Stimulated activated CD4-positive, alpha-beta T cell treated with anti-CD3 and anti-CD28 coated beads, Interleukin-12 subunit alpha, Interleukin-12 subunit beta, amount 100 ng/mL, for 48 hours (primary cell): ENCODE data around the gene ZFHX3.

Experiments
- DNase-seq, 3 donors: peaks; one replicate each; pipeline ENCODE4 v3.0.0-alpha.2; 2020; ENCODE audit warnings: low read depth in 2 of 3, low spot score in 1 of 3

The ZFHX3 gene

DNA sequence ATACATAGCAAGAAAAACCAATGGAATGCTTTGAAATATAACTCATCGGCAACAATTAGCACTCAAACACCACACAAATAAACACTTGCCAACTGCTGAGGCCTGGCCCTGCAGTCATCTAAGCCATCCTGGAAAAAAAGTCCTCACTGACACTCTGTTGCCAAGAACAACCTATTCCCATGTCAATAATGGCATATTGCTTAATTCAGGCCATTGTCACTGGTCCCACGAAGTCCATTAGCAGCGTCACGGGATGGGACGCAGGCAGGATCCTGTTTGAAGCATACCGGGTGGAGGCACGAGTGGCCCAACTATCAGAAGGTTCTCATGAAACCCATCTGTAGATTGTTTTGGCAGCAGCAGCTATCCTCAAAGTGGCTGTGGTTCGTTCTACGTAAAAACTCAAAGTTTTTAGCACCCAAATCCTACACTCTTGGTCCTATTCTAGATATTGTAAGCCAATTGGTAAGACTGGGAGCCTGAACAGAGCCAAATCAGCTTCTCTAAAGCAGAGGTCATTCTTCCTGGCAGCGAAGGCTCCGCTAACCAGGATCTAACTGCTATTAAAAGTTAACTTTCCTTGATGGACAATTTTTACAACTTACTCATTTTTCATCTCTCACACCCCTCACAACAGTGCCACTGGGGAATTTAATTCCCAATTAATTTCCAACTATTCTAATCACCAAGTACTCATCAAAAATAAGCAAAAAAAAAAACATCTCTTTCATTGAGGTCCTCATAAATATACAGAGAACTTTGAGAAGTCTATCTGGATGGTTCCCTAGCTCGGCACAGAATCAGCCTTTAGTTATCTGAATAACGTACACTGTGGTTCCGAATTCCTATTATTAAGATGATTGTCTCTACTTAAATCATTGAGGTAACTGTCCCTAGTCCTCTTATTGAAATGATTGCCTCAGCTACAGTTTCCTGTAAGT, 91.5 kb downstream of the ZFHX3 start:
- DNase-seq: no peak

DNA sequence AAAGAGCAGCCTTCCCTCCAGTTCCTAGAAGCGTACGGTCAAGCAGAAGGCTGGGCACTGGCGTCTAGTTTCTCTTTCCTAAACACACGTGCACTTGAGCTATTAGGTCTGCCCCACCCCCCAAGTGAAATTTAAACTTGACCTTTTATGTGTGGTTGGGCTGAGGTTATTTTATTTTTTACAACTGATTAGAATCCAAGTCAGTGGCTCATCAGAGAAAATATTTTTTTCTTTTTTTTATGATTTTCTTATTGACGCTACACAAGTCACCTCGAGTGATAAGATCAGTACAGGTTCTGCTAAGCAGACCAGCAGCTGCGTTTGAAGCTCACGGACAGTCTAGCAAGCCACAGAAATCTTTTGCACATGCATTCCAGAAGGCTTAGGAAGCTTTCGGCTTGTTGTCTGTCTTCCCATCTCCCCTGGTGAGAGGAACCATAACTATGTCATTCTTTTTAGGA, 95.1 kb downstream of the ZFHX3 start:
- no peak for DNase-seq

DNA sequence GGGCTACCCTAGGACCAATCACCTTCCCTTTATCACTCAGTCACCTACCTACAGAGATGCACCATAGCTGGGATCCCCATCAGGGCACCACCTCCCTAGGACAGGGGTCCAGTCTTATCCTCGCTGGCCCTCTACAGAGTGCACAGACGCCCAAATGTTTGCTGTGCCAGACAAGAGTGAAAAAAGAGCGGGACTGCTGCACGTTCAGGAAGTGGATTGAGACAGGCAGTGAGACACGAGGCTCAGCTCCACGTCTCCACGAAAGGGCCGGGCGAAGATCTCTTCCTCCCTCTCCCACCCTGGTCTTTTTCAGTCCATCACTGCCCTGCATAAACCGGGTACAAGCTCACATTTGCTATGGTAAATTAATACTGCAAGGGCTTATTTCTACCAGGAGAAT, 95.5 kb downstream of the ZFHX3 start:
- no peak for DNase-seq

DNA sequence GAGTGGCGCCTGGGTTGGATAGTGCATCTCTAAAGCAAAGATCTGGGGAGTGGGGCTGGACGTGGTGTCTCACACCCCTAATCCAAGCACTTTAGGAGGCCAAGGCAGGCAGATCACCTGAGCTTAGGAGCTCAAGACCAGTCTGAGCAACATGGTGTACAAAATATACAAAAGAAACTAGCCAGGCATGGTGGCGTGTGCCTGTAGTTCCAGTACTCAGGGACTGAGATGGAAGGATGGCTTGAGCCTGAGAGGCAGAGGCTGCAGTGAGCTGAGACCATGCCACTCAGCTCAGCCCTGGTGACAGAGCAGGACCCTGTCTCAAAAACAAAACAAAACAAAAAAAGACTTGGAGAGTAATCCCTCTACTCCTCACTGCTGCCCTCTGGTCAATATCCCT, 96.0 kb downstream of the ZFHX3 start:
- no peak for DNase-seq

DNA sequence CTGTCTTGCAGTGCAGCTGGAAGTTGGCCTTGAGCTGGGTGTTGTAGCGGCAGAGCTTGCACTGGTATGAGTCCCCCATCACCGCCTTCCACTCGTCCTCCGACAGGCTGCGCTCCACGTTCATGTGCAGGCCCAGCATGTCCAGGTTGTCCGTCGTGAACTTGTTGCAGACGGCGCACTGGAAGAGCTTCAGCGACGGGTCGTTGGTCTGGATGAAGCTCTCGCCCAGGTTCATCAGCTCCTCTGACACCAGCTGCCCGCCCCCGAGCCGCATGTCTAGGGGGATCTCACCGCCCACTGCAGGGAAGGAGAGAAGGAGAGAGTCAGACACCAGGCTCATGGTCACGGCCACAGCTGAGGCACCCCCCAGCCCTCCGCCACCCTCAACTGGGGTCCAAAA, 97.3 kb downstream of the ZFHX3 start:
- no peak for DNase-seq

DNA sequence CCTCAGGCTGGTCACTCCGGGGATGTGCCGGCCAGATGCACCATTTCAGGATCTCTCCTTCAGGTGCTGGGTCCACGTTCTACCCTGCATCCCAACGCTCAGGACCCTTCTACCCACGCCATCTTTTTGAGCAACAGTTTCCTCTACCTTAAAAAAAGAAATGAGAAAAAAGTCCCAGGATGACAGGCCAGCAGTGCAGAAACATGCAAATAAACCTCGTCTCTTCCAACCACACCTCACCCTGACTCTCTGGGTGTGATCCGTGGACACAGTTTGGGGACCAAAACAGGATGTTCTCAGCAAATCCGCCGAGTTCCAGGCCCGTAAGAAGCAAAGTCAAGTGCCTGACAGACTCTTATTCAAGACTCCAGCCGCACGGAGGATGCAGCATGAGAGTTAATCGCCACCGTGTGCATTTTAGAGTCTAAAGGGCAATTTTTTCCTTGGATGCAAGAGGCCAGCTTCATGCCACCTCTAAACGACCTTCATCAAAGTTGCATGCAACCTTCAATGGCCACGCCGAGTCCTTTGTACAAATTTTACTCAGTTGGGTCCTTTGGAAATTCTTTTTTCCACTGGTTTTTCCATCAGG, 99.6 kb downstream of the ZFHX3 start:
- no peak for DNase-seq

DNA sequence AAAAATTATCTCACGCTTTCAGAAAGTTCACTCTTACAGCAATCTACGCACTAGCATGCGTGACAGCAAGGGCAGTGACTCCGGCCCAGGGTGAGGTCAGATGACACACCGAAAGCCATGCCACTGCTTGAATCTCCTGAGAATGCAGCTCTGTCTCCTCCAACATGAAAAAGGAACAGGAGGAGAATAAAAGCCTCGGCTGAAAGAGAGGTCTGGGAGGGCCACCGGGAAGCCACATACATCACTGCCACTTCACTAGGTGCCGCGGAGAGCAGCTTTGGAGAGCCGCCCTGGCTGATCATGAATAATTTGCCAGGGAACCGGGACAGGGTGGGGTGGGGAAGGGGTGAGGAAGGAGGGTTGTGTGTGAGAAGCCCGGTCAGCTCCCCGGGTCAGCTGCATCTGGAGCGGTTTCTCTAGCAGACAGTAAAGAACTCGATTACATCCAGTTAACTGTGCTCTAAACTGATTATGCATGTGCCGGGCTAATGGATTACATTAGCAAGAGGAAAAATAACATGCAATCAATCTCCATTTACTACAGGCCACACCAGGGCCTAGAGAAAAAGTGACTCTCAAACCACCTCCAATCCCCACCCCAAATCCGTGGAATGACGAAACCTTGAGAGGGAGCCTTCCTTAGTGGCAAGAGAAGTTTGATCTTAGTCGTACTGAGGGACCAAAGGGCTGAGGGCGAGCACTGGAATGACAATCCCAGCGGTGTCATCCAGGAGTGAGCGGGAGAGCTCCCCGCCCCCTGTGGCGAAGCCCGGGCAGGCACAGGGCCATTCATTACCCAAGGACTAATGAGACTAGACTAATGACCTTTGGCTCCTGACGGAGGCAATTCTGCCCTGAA, 100.3 kb downstream of the ZFHX3 start:
- DNase-seq: no peak

DNA sequence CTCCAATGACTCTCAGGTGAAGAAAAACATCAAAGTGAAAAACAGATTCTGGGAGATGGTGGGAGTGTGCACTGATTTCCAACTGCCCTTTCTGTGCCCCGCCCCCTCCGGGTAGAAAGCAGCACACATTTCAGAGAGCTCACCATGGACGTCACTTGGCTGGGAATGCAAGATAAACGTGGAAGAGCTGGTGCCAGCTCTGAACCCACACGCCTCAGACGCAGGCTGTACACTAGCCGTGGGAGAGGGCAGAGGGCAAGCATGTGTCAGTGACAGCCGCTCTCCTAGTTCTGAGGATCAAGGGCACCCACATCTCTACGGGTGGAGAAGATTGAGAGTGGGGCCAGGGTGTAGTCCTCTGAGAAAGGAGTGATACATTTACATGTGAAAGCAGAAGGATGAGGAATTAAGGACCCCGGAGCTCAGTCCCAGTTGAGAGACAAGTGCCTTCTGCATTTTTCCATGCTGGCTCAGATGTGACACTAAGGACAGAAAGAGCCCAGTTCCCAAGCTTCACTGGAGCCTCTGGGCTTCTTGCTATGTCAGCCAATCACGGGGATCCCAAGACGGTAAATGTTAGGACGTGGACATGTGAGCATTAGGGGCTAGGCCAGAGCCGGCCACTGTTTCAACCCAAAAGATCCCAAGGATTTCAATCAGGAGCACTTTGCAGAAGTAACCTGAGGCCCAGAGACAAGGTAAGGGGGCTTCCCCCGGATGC, 101.3 kb downstream of the ZFHX3 start:
- DNase-seq: no peak

DNA sequence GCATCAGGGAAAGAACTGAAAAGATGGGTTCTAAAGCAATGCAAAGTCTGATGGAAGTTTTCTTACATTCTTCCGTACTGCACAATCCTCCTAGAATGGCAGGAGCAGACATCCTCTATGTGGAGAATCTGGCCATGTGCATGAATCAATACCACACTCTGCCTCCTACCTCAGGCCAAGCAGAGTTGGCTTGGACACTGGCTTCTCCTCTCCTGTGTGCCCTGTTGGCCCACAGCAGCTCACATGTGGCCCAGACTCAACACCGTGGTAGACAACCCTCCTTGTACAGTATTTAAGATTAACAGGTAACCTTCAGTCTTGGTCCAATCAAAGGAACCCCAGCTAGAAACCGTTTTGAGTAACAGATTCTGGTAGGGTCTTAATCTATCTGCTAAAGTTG, 101.9 kb downstream of the ZFHX3 start:
- no peak for DNase-seq

DNA sequence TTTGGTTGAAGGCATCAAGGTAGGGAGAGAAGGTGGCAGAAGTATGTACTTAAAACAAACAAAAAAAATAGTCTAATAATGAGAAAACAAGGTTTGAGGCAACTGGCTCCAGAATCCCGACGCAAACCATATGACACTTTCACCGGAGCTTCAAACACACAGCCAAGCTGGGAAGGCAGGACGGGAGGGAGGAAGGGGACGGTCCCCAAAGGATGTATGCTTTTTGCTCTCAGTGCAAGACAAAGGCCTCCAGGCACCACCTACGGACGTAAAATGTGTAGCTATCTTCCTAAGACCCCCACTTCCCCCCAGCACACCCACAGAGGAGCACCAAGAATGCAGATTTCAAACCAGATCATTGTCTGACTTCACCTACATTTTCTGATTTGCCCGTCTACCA, 102.3 kb downstream of the ZFHX3 start:
- no peak for DNase-seq

DNA sequence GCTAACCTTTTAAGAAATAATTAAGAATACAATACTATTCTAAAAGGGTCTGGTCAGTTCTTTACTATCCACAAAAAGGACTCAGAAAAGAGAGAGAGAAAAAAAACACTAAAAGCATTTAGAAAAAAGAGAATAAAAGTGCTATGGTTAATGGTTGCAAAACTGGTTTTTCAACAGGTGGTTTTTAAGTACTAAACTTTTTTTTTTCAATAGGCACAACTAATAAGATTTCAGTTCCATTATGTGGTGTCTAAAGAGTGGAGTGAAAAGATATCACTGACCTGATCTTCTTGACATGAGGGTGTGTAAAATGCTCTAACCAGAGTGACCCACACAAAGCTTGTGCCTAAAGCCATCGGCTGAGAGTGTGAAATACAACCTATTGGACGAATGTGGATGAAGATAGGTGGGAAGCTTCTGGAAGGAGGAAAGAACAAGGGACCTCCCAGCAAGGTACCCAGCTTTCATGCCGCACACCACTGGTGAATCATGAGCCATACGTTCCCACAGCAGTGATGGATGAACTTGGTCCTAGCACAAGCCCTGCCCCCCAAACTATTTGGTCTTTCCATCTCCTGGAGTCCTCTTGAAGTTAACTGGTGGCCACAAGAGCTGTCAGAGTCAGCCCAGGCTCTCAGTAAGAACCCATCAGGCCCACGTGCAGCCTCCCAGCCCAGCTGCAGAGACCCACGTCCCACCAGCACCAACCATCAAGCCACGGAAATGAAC, 103.0 kb downstream of the ZFHX3 start:
- DNase-seq: no peak

DNA sequence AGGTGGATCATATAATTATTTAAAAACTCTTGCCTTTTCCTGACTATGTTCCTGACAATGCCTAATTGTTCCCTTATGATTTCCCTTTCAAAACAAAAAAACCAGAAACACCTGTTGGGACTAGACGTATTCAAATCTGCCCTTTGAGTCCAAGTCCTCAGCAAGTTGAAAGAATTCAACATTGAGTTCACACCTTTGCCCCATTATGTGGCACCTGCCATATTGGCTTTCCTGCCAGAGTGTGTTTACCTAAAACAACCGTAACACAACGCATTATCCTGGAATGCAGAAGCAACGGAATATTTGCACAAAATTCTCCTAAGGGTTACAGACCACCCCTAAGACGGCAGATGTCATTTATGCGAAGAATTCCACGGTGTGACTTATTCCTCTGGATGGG, 105.9 kb downstream of the ZFHX3 start:
- no peak for DNase-seq

DNA sequence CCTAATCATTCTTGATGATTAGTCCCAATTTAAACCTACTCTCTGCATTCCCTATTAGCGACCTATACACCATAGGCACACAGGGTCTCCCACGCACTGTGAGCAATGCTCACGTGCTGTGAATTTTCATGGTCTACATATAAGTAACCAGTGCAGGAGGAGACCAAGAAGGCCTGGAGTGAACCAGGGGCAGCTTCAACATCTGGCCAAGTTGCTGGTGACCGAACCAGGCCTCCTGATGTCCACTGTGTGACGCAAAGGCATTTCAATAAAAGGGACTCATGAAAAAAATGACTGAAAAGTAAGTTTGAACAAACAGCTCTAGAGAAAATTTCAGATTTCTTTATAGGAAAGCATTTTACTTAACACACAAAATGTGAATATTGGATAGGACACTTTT, 107.0 kb downstream of the ZFHX3 start:
- DNase-seq: no peak

DNA sequence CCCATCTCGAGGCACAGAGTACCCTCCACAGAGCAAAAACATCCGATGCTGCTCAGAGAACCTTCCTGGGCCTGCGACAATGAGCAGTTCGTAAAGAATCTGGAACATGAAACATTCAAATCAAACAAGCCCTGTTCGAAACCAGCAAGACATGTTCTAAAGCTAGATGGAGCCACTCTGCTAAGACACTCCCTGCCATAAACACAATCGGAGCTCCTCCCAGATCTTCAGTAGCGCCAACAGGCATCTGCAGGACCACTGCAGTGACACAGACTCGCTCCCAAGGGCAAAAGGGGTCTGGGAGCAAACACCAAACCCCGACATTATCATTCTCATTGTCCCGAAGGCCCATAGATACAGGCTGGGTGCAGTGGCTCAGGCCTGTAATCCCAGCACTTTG, 108.7 kb downstream of the ZFHX3 start:
- no peak for DNase-seq

DNA sequence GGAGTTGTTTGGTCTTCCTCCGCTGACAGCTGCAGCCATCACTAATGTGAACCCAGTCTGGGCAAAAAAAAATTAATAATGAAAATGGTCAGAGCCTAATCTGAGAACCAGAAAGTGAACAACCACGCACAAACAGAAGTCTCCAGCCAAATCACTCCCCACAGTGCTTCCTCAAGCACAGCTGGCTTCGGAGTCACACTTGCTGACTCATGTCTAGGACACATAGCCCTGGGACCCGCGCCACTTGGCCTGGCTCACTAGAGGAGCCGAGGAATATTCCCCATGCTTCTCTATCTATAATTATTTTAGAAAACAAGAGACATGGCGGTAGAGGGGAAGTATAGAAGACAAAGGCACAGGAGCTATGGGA, 109.1 kb downstream of the ZFHX3 start:
- DNase-seq: no peak

DNA sequence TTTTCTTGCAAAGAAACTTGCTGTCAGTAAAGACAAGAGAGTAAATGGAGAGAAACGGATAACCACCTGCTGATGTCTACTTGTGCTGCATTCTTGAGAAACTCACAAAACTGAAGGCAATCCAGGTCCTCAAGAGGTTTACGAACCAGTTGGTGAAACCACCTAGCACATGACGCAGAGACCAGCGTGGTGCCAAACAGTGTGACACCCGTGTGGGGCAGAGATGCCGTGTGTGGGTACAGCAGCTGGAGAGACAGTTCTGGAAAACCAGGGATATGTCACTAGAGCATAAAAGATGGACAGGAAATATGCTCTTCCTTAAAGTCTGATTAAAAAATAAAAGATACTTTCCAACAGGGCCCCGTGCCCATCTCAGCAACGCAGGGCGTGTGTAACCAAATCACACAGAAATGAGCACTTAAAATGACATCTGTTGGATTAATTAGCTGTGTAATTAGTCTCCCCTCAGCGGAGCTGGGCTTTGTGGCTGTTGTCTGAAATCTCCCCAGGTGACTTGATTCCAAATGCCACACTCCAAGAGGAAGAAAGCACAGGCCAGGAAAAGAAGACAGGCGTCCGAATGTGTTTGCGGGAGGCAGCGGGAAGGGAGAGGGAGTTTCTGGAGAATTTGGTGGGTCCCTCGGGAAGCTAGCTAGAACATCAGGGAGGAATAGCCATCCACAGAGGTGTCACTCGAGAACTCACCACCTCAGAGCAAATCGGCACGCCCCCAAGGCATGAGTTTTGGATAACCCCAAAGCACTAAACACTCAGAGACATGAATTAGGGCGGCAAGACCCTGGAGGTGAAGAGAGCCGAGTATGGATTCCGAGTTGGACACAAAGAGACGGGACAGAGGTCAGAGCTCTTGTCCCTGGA, 109.8 kb downstream of the ZFHX3 start:
- DNase-seq: no peak

DNA sequence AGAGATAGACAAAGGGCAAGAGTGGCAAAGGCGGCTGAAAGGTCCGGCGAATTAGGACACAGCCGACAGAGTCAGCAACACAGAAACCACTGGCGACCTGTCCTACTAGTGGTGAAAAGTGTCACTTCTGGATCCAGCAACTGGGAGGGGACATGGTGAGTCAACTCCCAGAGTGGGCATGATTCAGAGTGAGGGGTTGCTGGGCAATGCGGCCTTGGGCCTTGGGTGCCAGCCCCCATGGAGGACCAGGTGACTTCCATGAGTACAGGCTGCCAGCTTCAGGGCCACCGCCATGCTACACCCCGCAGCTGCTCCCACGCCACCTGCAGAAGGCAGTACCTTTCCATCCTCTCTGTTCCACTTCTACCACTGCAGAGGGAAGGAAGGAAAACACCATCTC, 110.6 kb downstream of the ZFHX3 start:
- no peak for DNase-seq

DNA sequence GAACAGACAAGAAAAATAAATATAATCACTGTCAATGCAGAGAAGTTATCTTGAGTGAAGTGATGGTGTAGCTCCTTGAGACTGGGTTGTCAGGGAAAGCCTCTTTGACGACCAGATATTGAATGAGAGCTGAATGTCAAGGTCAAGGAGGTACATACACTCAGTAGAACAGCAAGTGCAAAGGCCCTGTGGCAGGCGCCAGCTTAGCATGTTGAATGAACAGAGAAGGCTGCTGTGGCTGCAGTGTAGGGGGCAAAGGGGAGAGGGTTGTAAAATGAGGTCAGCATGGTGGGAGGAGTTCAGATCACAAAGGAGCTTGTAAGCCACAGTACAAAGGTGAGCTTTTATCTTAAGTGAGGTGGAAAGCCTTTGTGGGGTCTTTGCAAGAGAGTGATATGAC, 111.5 kb downstream of the ZFHX3 start:
- DNase-seq: no peak

DNA sequence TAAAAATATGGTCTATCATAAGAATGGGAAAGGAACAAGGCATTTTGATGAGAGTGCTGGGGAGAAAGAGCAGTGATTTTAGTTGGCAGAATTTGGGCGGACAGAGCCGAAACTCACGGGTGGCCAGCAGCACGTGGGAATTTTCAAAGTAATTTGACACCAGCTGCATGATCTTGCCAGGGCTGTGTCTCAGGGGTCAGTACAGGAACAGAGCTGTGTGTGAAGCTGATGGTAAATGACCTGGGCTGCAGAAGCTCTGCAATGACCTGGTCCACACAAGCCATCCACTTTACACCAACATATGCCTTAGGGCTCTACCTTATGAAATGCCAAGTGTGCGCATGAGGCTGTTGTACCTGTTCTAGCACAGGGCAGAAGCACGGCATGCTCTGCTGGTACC, 112.0 kb downstream of the ZFHX3 start:
- DNase-seq: no peak
